HepG2 (cell line): ENCODE data around the gene COL5A1. TPM values are rescaled to one million over a fixed set of nuclear protein-coding genes. Genes with fewer than 3 reads are reported as not detected.

ENCODE experiments used
- ATAC-seq: fragments of 200-7000 bp; cut with Tn5 transposase; 3 replicates; pipeline ENCODE4 v1.9.1; 2020; ENCODE audit warnings: mild to moderate bottlenecking, moderate library complexity
- BruUV-seq: library from RNA; stranded (reverse); fragments of 400-500 nt; replicated peaks from 2 replicates; lab custom pipeline; 2021; lab: Mats Ljungman, UMichigan
- CTCF ChIA-PET: fragments of 300-600 bp; formaldehyde crosslinking; extraction: SDS; loops from one replicate; lab custom pipeline; 2021; ENCODE audit warnings: low total read pairs, inconsistent platforms, low intra/inter-chr PET ratio; lab: Yijun Ruan, JAX
- POLR2A ChIA-PET: fragments of 350-600 bp; sonication (Branson Sonifier 250); formaldehyde crosslinking; loops from one replicate; lab custom pipeline; 2020; ENCODE audit warnings: antibody characterized with exemption, inconsistent platforms; lab: Yijun Ruan, JAX
- DNase-seq: peaks from one replicate; pipeline ENCODE4 v3.0.0-alpha.2; 2015; ENCODE audit warnings: low spot score
- FAIRE-seq: peaks from 3 replicates; lab custom pipeline; 2011; peaks lifted over from hg19 to GRCh38; lab: Jason Lieb, UNC
- H2AFZ ChIP-seq: one replicate; pipeline ENCODE4 v1.6.1; 2011; ENCODE audit warnings: low read length, inconsistent platforms
- H3K27ac ChIP-seq: fragments of 300-600 bp; 3 replicates; pipeline ENCODE4 v1.8.0; 2011; ENCODE audit warnings: mixed run types, mild to moderate bottlenecking, mixed read lengths, low read length, inconsistent platforms; ENCODE audit not compliant: insufficient read depth; ENCODE audit errors: extremely low read length
- H3K27me3 ChIP-seq, 2 experiments: fragments of 200-600 bp in 1 of 2; 2 replicates in 1 of 2; 3 replicates in 1 of 2; pipeline versions ENCODE4 v1.6.0 to v1.8.0; 2011; ENCODE audit warnings: low read length in 2 of 2, mild to moderate bottlenecking in 2 of 2, moderate library complexity in 2 of 2, inconsistent platforms in 1 of 2; ENCODE audit not compliant: insufficient read depth in 2 of 2, control insufficient read depth in 1 of 2
- H3K36me3 ChIP-seq, 2 experiments: fragments of 200-600 bp in 1 of 2; replicated peaks in 1 of 2; 2 replicates in 1 of 2; 3 replicates in 1 of 2; pipeline versions ENCODE4 v1.5.1 to v1.8.0; 2011; ENCODE audit warnings: low read length in 2 of 2, inconsistent platforms in 1 of 2; ENCODE audit not compliant: insufficient read depth in 2 of 2, control insufficient read depth in 1 of 2
- H3K4me1 ChIP-seq: 2 replicates; pipeline ENCODE4 v1.5.1; 2012; ENCODE audit warnings: low read length, inconsistent platforms; ENCODE audit not compliant: insufficient read depth
- H3K4me2 ChIP-seq: 2 replicates; pipeline ENCODE4 v1.6.0; 2011; ENCODE audit warnings: low read depth, low read length, inconsistent platforms
- H3K4me3 ChIP-seq, 3 experiments: fragments of 200-600 bp in 1 of 3; sonication (generic), shearing (Covaris generic) in 1 of 3; replicated peaks in 1 of 3; 2 replicates each; pipeline ENCODE4 v1.5.1; 2011 to 2016; ENCODE audit warnings: low read length in 3 of 3, inconsistent platforms in 2 of 3, low read depth in 2 of 3, mild to moderate bottlenecking in 2 of 3, control low read depth in 1 of 3, mixed read lengths in 1 of 3; ENCODE audit not compliant: insufficient read depth in 1 of 3
- H3K79me2 ChIP-seq: one replicate; pipeline ENCODE4 v1.6.1; 2011; ENCODE audit warnings: low read length, inconsistent platforms; ENCODE audit not compliant: insufficient read depth
- H3K9ac ChIP-seq: 2 replicates; pipeline ENCODE4 v1.6.0; 2011; ENCODE audit warnings: mild to moderate bottlenecking, low read depth, low read length, inconsistent platforms; ENCODE audit not compliant: insufficient read depth
- H3K9me3 ChIP-seq: 2 replicates; pipeline ENCODE4 v1.5.1; 2012; ENCODE audit warnings: mild to moderate bottlenecking, low read length
- H4K20me1 ChIP-seq: 2 replicates; pipeline ENCODE4 v1.6.0; 2011; ENCODE audit warnings: inconsistent platforms, mild to moderate bottlenecking, low read length, moderate library complexity; ENCODE audit not compliant: insufficient read depth
- AHR ChIP-seq: IDR thresholded peaks from 2 replicates; pipeline ENCODE4 v1.6.1; 2018; ENCODE audit warnings: missing genetic modification reagents, missing compliant biosample characterization
- KDM3A ChIP-seq: IDR thresholded peaks from 2 replicates; pipeline ENCODE4 v1.6.1; 2018; ENCODE audit warnings: low read depth, missing compliant biosample characterization
- MYNN ChIP-seq: sonication (generic); formaldehyde crosslinking; IDR thresholded peaks from 2 replicates; pipeline ENCODE4 v1.4.0; 2020; ENCODE audit warnings: mild to moderate bottlenecking, low read depth, missing genetic modification reagents
- SIX1 ChIP-seq: sonication (generic); formaldehyde crosslinking; IDR thresholded peaks from 2 replicates; pipeline ENCODE4 v1.4.0; 2020; ENCODE audit warnings: missing genetic modification reagents, borderline replicate concordance
- ZNF747 ChIP-seq: sonication (generic); formaldehyde crosslinking; IDR thresholded peaks from 2 replicates; pipeline ENCODE4 v1.8.1; 2023; ENCODE audit warnings: missing genetic modification reagents, mild to moderate bottlenecking, borderline replicate concordance
- ZNF891 ChIP-seq: sonication (generic); formaldehyde crosslinking; IDR thresholded peaks from 2 replicates; pipeline ENCODE4 v1.5.0; 2020; ENCODE audit warnings: mild to moderate bottlenecking, missing genetic modification reagents
- WGBS: methylation state at CpG from one replicate; pipeline ENCODE4 v1.1.6; 2017; ENCODE audit warnings: low lambda C conversion rate; 5-methylcytosine and 5-hydroxymethylcytosine counted together
- in situ Hi-C: cut with HindIII; loops from 2 replicates; pipeline ENCODE4 v1.10.0; 2017; ENCODE audit warnings: low pct_unique_long_range_greater_than_20kb; ENCODE audit not compliant: extremely low pct_ligation_motif_present
- intact Hi-C: fragments of 100-400 bp; cut with micrococcal nuclease; formaldehyde crosslinking; loops from one replicate; pipeline ENCODE4 v1.10.0; 2022; ENCODE audit not compliant: unreplicated experiment
- polyA plus RNA-seq, 8 experiments: library from polyadenylated mRNA; depleted of rRNA in 3 of 8; stranded (reverse) in 7 of 8; unstranded in 1 of 8; fragments of >200 nt; fragmentation: Illumina TruSeq in 4 of 8; extraction: Trizol in 4 of 8; gene quantifications; 2 replicates each; pipeline versions ENCODE4 v1.2.1 to v1.2.3, GENCODE V29; 2011 to 2016; ENCODE audit warnings: low read depth in 4 of 8, missing spikeins in 1 of 8, mixed read lengths in 1 of 8; ENCODE audit not compliant: insufficient read depth in 1 of 8
- total RNA-seq, 5 experiments: library from RNA; depleted of rRNA; stranded (reverse); fragments of >200 nt; fragmentation: Illumina TruSeq; extraction: Trizol; gene quantifications; 2 replicates each; pipeline ENCODE4 v1.2.3, GENCODE V29; 2016; ENCODE audit warnings: low read depth in 1 of 5

The COL5A1 gene
- total and polyA plus RNA-seq, 2 of the 13 experiments (the other 11 are each of a cell fraction or from before 2014, with no cell fraction given) = not detected

DNA sequence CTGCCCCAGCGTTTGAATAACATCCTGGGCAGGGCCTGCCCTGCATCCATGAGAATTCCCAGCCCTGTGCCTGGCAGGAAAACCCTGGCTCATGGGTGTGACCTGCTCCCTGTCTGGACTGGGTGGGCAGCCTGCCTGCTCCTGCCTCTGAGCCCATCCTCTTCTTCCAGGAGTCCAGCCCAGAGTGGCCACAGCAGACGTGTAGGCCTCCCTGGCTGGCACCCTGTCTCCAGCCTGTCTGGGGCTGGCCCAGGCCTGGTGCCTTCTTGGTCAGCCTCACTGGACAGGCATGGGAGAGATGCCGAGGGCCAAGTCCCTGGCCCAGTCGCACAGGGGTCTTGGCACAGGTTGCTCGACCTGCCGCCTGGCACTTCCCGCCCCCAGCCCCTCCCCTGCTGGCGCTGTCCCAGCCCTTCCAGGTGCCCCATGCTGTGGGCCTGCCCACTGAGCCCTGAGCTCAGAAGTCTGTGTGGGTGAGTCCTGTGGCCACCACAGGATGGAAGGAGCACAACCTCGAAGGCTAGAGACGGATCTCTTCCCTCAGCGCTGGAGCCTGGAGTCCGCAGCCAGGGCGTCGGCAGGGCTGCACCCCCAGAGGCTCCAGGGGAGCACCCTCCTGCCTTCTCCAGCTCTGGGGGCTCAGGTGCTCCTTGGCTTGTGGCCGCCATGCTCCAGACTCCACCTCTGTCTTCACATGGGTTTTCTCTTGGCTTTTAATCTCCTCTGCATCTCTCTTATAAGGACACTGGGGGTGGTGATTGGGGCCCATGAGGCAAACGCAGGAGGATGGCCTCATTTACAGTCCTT lies 11.8 kb upstream of the COL5A1 start:
- Histone ChIP-seq H3K36me3 (no peaks in the 10 kb centered on the region), H3K9me3 (no peaks in the 10 kb centered on the region), H3K27me3 (peaks cover 10 to 83% of the 10 kb centered on the region in 2 experiments; a peak in 4 of 5 replicates), H3K4me3 (no peak overlapping the region), H4K20me1 (peaks cover 3% of the 10 kb centered on the region), H3K9ac (no peak overlapping the region), H3K4me2 (no peak overlapping the region), H3K79me2 (no peaks in the 10 kb centered on the region), H3K4me1 (no peaks in the 10 kb centered on the region), H2AFZ (no peak overlapping the region), H3K27ac (no peak overlapping the region)
- TF ChIP-seq ZNF747 (CRISPR knock-in tag) = no peak
- no peak for TF ChIP-seq KDM3A (CRISPR knock-in tag)
- no peak for TF ChIP-seq ZNF891 (CRISPR knock-in tag)
- TF ChIP-seq AHR = no peak
- TF ChIP-seq SIX1 (CRISPR knock-in tag) = no peak
- POLR2A ChIA-PET = no interaction called here
- BruUV-seq = no TSS peak
- 24% methylated on average over 6 of the region's 16 CpGs for WGBS
- DNase-seq (no peak), ATAC-seq (no peak), FAIRE-seq (no peak)
- intact Hi-C loops (no loop called here), in situ Hi-C loops (no loop called here)
- CTCF ChIA-PET = no interaction called here

DNA sequence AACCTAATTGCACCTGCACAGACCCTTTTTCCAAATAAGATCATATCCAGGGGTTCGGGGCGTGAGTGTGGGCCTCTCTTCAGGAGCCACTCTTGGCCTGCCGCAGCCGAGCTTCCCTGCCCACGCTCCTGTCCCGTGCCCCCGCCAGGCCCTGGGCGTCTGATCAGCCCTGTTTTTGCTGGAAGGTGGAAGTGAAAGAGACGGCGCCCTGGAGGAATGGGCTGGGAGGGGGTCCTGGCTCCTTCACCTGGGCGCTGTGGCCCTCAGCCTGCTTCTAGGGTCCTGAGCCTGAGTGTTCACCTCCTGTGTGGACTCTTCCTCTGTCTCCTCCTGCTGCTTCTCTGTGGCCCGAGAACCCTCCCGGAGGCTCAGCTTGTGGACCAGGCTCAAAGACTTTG lies 11.2 kb upstream of the COL5A1 start:
- in situ Hi-C loops = no loop called here
- H3K9ac ChIP-seq = no peak overlapping the region
- no peak overlapping the region for H3K4me2 ChIP-seq
- no peak for TF ChIP-seq MYNN (CRISPR knock-in tag)
- WGBS = 36% methylated on average over 7 of the region's 13 CpGs
- H4K20me1 ChIP-seq = peaks cover 3% of the 10 kb centered on the region
- H3K9me3 ChIP-seq = no peaks in the 10 kb centered on the region
- H3K79me2 ChIP-seq = no peaks in the 10 kb centered on the region
- no TSS peak for BruUV-seq
- peaks cover 10 to 84% of the 10 kb centered on the region in 2 experiments; a peak in 4 of 5 replicates for H3K27me3 ChIP-seq
- intact Hi-C loops = no loop called here
- no peak overlapping the region for H2AFZ ChIP-seq
- ChIA-PET POLR2A (no interaction called here), CTCF (no interaction called here)
- H3K4me1 ChIP-seq = no peaks in the 10 kb centered on the region
- H3K27ac ChIP-seq = no peak overlapping the region
- no peaks in the 10 kb centered on the region for H3K36me3 ChIP-seq
- DNase-seq (no peak), ATAC-seq (no peak), FAIRE-seq (no peak)
- no peak overlapping the region for H3K4me3 ChIP-seq
